ENCODE results near the gene AIP. TPM values are rescaled to one million over a fixed set of nuclear protein-coding genes. Genes with fewer than 3 reads are reported as not detected.

Gene AIP
- 50.6 TPM for total RNA-seq
- long read RNA-seq, transcript AIP-201 (6 exons, 1,221 nt) = major isoform, 91 of 97 reads
- long read RNA-seq, partial matches to known transcripts = 0 of 97 reads
- long read RNA-seq, other reads (novel, unspliced or antisense) = 5 of 97 reads

DNA sequence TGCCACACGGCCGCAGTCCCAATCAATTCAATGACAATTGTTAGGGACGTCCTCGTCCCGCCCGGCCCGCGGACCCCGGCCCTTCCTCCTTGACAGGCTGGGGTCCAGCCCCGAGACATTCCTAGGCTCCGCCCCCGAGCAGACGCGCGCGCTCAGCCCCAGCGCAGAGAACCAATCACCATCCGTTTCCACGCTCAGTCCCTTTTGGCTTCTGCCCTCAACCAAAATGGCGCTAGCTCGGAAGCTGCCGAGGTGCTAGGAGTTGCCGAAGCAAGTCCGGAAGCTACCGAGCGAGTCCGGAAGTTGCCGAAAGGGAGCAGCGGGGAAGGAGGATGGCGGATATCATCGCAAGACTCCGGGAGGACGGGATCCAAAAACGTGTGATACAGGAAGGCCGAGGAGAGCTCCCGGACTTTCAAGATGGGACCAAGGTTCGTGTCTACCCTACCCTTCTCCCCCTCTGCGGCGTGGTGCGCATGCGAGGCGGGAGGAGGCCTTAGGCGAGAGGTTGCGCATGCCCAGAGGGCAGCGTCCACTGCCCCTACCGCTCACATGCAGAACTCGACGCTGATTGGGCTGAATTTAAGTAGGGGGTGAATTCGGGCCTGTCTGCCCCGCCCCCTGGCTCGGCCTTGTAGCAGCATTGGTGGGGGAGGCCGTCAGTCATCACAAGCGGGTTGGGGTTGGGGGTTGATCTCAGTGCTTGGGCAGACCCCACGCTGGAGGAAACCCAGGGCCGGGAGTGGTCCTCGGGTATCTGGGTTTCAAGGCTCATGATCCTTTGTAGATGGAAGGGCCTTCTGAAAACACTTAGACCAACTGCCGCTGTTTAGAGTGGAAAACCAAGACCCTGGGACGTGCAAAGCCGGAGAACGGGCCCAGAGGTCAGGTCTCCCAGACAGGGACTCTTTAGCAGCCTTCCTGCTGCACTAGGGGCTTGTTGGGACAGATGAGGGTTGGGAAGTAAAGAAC lies at the start of gene AIP:
Gene AIP (plus strand): TSS at position 200 of the 972 bp plus-strand sequence. CDS start 133 bp downstream, at position 333.
- peak; percentile 98 for DNase-seq
- intact Hi-C loops (cut with DNase I) = no loop called here
- ATAC-seq (ENCODE audit: poor library complexity) = peak; percentile 99

DNA sequence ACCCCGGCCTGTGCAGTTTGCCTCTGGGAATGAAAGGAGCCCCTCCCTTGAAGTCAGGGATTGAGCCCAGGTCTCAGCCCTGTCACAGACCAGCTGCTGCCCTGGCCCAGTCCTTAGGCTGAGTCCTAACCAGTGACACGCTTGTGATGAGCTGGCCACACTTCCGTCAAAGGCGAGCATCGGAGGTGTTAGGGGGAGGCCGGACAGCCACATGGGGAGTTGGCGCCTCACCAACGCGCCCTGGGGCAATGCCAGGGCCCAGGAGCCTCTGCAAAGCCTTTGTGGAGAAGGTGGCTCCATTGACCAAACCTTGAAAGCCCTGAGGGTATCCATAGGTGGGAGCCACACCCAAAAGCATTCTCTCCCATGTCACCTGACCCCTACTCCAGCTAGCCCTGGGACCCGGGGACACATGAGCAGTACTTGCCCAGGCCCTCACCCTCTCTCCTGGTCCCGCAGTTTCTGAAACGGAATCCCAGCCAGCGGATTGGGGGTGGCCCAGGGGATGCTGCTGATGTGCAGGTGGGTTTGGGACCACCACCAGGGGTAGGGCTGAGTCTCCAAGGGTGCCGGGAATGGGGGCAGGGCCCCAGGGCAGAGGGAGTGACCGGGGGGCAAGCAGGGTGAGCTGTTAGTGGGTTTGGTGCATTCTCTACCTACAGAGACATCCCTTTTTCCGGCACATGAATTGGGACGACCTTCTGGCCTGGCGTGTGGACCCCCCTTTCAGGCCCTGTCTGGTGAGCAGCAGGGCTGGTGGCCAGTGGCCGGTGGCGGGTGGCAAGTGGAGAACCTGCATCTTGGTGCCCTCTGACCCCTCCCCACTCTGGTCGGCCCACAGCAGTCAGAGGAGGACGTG lies 49.1 kb upstream of the AIP start:
- intact Hi-C loops (cut with DNase I) = no loop called here
- DNase-seq (no peak), ATAC-seq (ENCODE audit: poor library complexity) (no peak)

- DNase-seq (no peak), ATAC-seq (ENCODE audit: poor library complexity) (no peak)
- intact Hi-C loops (cut with DNase I) = no loop called here
These were observed 48.4 kb upstream of the AIP start for GRCh38 chr11:67434395-67434881.

DNA sequence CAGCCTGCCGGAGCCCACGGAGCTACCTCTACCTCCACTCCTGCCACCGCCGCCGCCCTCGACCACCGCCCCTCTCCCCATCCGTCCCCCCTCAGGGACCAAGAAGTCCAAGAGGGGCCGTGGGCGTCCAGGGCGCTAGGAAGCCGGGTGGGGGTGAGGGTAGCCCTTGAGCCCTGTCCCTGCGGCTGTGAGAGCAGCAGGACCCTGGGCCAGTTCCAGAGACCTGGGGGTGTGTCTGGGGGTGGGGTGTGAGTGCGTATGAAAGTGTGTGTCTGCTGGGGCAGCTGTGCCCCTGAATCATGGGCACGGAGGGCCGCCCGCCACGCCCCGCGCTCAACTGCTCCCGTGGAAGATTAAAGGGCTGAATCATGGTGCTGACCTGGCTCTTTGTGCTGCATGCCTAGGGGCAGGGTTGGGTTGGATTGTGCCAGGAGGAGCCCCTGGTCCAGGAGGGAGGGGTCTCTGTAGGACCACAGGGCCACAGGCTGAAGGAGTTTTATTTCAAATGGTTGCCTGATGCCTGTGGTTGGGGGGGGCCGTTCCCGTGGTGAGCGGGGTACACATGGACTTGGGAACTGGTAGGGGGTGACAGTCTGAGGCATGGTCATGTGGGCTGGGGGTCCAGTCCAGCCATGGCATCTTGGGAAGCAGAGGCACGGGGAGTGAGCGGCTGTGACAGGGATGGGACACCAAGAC lies 47.6 kb upstream of the AIP start:
- DNase-seq = no peak
- ATAC-seq (ENCODE audit: poor library complexity) = no peak
- intact Hi-C loops (cut with DNase I) = no loop called here

DNA sequence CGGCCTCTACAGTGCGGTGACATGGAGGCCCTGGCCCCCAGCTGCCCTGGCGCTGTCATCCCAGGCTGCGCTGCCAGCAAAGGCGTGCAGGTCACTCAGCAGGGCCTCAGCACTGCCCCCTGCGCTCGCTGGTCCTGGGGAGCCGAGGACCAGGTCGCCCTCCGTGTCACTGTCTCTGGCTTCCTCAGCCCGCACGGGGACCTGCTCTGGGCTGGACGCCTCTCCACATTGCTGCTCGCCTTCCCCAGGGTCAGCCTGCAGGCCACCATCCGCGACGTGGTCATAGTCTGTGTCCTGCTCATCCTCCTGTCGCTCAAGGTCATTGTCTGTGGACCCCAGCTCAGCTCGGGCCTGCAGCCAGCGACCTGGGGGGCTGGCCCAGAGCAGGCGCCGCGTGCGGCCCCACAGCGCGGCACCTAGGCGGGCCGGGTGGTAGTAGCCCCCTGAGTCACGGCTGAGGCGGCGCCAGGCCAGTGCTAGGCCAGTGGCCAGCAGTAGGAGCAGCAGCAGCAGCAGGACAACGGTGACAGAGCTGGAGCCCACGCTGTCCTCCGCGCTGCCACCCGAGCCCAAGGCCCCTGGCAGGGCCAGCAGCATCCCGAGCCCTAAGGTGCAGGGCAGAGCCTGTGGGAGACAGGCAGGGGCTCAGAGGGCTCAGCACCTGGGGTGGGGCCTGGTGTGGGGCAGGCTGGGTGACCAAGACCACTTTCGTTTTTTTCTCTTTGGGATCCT lies 46.9 kb upstream of the AIP start:
- DNase-seq (no peak), ATAC-seq (ENCODE audit: poor library complexity) (no peak)

GRCh38 chr11:67436459-67437081 lies 46.3 kb upstream of the AIP start:
- no peak for ATAC-seq (ENCODE audit: poor library complexity)
- intact Hi-C loops (cut with DNase I) = no loop called here
- no peak for DNase-seq

More for the DNA sequence above, 46.9 kb upstream of the AIP start:
- intact Hi-C loops (cut with DNase I) = no loop called here

GRCh38 chr11:67437082-67437808 lies 45.6 kb upstream of the AIP start, which contains the start of gene PTPRCAP:
TSS of gene PTPRCAP (minus strand) at chr11:67437682. CDS start at chr11:67437619, 63 bp downstream.
- no peak for ATAC-seq (ENCODE audit: poor library complexity)
- no peak for DNase-seq
- intact Hi-C loops (cut with DNase I) = no loop called here

GRCh38 chr11:67437809-67438157 lies 45.0 kb upstream of the AIP start:
- ATAC-seq (ENCODE audit: poor library complexity) = no peak
- DNase-seq = no peak
- intact Hi-C loops (cut with DNase I) = no loop called here

GRCh38 chr11:67438158-67438902 lies 44.5 kb upstream of the AIP start:
- intact Hi-C loops (cut with DNase I) = no loop called here
- DNase-seq (no peak), ATAC-seq (ENCODE audit: poor library complexity) (no peak)

DNA sequence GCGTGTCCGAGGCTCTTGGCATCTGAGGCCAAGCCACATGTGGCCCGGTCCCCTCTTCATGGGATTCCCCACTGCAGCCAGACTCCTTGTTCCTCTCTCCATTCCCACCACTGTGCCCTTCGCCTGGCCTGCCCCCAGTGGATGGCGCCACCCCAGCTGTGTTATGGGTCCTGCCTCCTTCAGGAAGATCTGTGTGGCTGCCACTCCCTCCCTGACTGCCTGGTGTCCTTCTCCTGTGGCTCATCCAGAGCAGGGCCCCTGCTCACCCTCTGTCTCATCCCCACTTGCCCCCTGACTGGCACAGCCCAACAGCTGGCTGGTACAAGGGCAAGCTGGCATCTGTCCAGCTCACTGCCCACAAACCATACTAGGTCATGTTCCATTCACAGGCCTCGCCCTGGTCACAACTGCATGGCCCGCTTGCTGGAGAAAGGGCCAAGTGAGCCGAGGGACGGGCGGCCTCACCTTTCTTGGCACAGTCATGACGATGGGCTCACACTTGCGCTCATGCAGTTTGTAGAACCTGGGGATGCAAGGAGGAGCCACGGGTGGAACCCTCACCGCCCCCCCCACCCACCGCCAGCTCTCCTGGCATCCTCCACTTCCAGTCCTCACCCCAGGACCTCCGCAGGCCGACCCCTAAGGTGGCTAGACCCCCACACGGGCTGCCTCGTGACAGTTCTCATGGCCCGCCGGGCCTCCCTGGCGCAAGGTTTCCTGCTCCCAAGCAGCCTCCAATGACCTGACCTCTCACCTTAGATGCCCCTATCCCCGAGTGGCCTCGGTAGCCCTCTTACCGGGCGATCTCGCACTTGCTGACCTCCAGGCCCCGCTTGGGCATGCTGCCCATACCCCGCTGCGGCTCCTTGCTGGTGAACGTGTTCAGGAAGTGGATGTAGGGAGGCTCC lies 43.3 kb upstream of the AIP start:
- intact Hi-C loops (cut with DNase I) = no loop called here
- no peak for DNase-seq
- no peak for ATAC-seq (ENCODE audit: poor library complexity)

- DNase-seq (no peak), ATAC-seq (ENCODE audit: poor library complexity) (no peak)
- intact Hi-C loops (cut with DNase I) = no loop called here
These were observed 42.4 kb upstream of the AIP start for GRCh38 chr11:67440229-67441097.

GRCh38 chr11:67441098-67441563 lies 41.7 kb upstream of the AIP start:
- no peak for DNase-seq
- intact Hi-C loops (cut with DNase I) = no loop called here
- no peak for ATAC-seq (ENCODE audit: poor library complexity)

DNA sequence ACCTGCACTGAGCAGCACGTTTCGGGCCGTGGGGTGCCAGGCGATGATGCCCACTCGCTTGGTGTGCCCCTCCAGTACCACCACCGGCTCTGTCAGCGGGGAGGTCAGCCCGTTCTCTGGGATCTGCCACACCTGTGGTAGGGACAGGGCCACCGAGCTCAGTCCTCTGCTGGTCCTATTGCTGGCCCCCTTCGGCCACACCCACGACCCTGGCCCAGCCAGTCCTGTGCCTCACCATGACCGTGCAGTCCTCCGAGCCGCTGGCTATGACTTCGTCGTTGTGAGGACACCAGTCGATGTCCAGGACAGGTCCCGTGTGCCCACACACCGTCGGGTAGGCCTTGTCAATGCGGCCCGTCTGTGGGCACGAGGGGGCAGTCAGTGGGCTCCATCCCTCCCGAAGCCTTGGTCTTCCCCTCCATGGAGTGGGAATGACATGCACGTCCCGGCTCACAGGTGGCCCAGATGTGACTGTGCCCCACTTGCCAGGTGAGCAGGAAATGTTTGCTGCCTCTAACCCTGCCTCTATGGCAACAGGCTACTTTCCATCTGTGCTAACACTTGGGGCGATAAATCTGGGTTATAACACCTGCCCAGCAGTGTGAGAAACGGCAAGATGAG lies 41.0 kb upstream of the AIP start:
- intact Hi-C loops (cut with DNase I) = no loop called here
- ATAC-seq (ENCODE audit: poor library complexity) (no peak), DNase-seq (no peak)

Measured in Right ventricle myocardium superior (tissue), 1 donor.